Spleen (tissue), 11 donors: ENCODE results near the gene NUCB2. TPM values are rescaled to one million over a fixed set of nuclear protein-coding genes. Genes with fewer than 3 reads are reported as not detected.

Source experiments
- DNase-seq: peaks from one replicate; pipeline ENCODE4 v3.0.0-alpha.2; 2020
- H3K27ac ChIP-seq, 8 donors: fragments of 200-600 bp; sonication (generic) in 7 of 8; 1 replicate in 4 of 8; 2 replicates in 4 of 8; pipeline versions ENCODE4 v1.5.0 to v1.8.0; 2016 to 2021; ENCODE audit warnings: inconsistent platforms in 4 of 8, mild to moderate bottlenecking in 4 of 8, moderate library complexity in 1 of 8
- H3K27me3 ChIP-seq, 7 donors: fragments of 200-600 bp; sonication (generic) in 6 of 7; replicated peaks in 1 of 7; 1 replicate in 4 of 7; 2 replicates in 3 of 7; pipeline versions ENCODE4 v1.5.0 to v1.8.0; 2016 to 2021; ENCODE audit warnings: inconsistent platforms in 3 of 7, mild to moderate bottlenecking in 1 of 7
- H3K36me3 ChIP-seq, 6 donors: fragments of 200-600 bp; sonication (generic) in 5 of 6; 1 replicate in 4 of 6; 2 replicates in 2 of 6; pipeline versions ENCODE4 v1.5.0 to v1.8.0; 2016 to 2021; ENCODE audit warnings: inconsistent platforms in 2 of 6
- H3K4me1 ChIP-seq, 6 donors: fragments of 200-600 bp; sonication (generic) in 5 of 6; 1 replicate in 3 of 6; 2 replicates in 3 of 6; pipeline versions ENCODE4 v1.5.0 to v1.8.0; 2016 to 2021; ENCODE audit warnings: inconsistent platforms in 3 of 6
- H3K4me3 ChIP-seq, 8 donors: fragments of 200-600 bp; sonication (generic) in 7 of 8; 1 replicate in 4 of 8; 2 replicates in 4 of 8; pipeline versions ENCODE4 v1.5.0 to v1.8.0; 2016 to 2021; ENCODE audit warnings: inconsistent platforms in 4 of 8, mild to moderate bottlenecking in 4 of 8, moderate library complexity in 2 of 8
- H3K9me3 ChIP-seq, 8 donors: fragments of 200-600 bp; sonication (generic) in 7 of 8; 1 replicate in 4 of 8; 2 replicates in 4 of 8; pipeline versions ENCODE4 v1.5.0 to v1.8.0; 2016 to 2021; ENCODE audit warnings: inconsistent platforms in 4 of 8
- CTCF ChIP-seq, 11 experiments: fragments of 200-600 bp in 7 of 11; fragments of 450-650 bp in 4 of 11; sonication (generic) in 4 of 11; IDR thresholded peaks in 8 of 11; conservative IDR thresholded peaks in 3 of 11; 1 replicate in 7 of 11; 2 replicates in 4 of 11; pipeline versions ENCODE4 v1.4.0 to v1.8.0; 2016 to 2021; ENCODE audit warnings: antibody characterized with exemption in 11 of 11, inconsistent platforms in 4 of 11, mild to moderate bottlenecking in 1 of 11
- POLR2A ChIP-seq, 3 donors: fragments of 450-650 bp; IDR thresholded peaks; one replicate each; pipeline ENCODE4 v1.5.1; 2017; ENCODE audit warnings: antibody characterized with exemption in 3 of 3, mild to moderate bottlenecking in 1 of 3
- POLR2AphosphoS5 ChIP-seq, 3 donors: sonication (generic); formaldehyde crosslinking; IDR thresholded peaks; one replicate each; pipeline ENCODE4 v1.5.1; 2017; ENCODE audit warnings: antibody characterized with exemption in 3 of 3
- WGBS, 5 donors: extraction: QIAGEN DNeasy Blood & Tissue Kit in 3 of 5; methylation state at CpG; one replicate each; pipeline versions ENCODE4 v1.1.5 to v1.1.7; 2013 to 2018; 5-methylcytosine and 5-hydroxymethylcytosine counted together
- intact Hi-C: fragments of 100-400 bp; cut with DNase I; formaldehyde crosslinking; loops from one replicate; pipeline ENCODE4 v1.15.0; 2023; ENCODE audit warnings: low total_unique reads
- polyA plus RNA-seq, 3 donors: library from polyadenylated mRNA; stranded (reverse); fragments of 200-250 nt; gene quantifications; one replicate each; pipeline ENCODE4 v1.2.1, GENCODE V29; 2013
- total RNA-seq, 7 donors: library from RNA; depleted of rRNA in 3 of 7; stranded (reverse); fragments of >200 nt in 3 of 7; fragmentation: NEBNext Ultra II Directional in 4 of 7; extraction: Animal tissue kit (Norgen Biotek cat#: 25700) in 4 of 7; gene quantifications; one replicate each; pipeline versions ENCODE4 v1.1.0 to v1.2.1, GENCODE V29; 2016 to 2021
- donor health status: healthy with polysubstance abuse.
- donor health status: DM: no; HTN: no; CAD: no; lungs with moderate emphysema.
- donor health status: DM: no; HTN: no; CAD: no.
- donor health status: Bipolar disorder and iron deficiency.
- donor health status: healthy.
- donor health status: DM: no; HTN: no; CAD: no.
- donor health status: DM: yes; HTN: yes; CAD: no.

Gene NUCB2
- total and polyA plus RNA-seq, 10 donors: 15.6 to 60.2 (median 46.2) TPM

GRCh38 chr11:17347676-17348075 lies 71.1 kb downstream of the NUCB2 start:
- Histone ChIP-seq H3K9me3 (no peaks in the 10 kb centered on the region), H3K36me3 (peaks cover 0 to 10% (median 0%) of the 10 kb centered on the region in 6 donors), H3K4me1 (peaks cover 2 to 19% (median 14%) of the 10 kb centered on the region in 6 donors), H3K4me3 (no peak overlapping the region), H3K27me3 (peaks cover 0 to 18% (median 0%) of the 10 kb centered on the region in 7 donors), H3K27ac (no peak overlapping the region)
- WGBS, 5 donors: 58 to 97% (median 90%) methylated on average over 1 of the region's 1 CpG
- no peak for DNase-seq
- TF ChIP-seq POLR2AphosphoS5 (IDR thresholded peaks at IDR 0.05) (no peak), POLR2A (IDR thresholded peaks at IDR 0.05) (no peak), CTCF (IDR thresholded peaks at IDR 0.05 in 8 of 11, conservative IDR thresholded peaks at IDR 0.05 in 3 of 11) (no peak)
- intact Hi-C loops: no loop called here

GRCh38 chr11:17350455-17351171 lies 74.1 kb downstream of the NUCB2 start:
- peaks cover 13 to 39% (median 31%) of the 10 kb centered on the region in 6 donors for H3K4me1 ChIP-seq
- H3K27me3 ChIP-seq: peaks cover 0 to 30% (median 0%) of the 10 kb centered on the region in 7 donors
- H3K9me3 ChIP-seq: peaks cover 0 to 7% (median 0%) of the 10 kb centered on the region in 8 donors
- TF ChIP-seq POLR2AphosphoS5 (IDR thresholded peaks at IDR 0.05) (no peak), POLR2A (IDR thresholded peaks at IDR 0.05) (no peak), CTCF (IDR thresholded peaks at IDR 0.05 in 8 of 11, conservative IDR thresholded peaks at IDR 0.05 in 3 of 11) (no peak)
- no peak for DNase-seq
- no peaks in the 10 kb centered on the region for H3K36me3 ChIP-seq
- no peak overlapping the region for H3K27ac ChIP-seq
- peak overlapping the region in 1 of 8 donors; percentile 84 for H3K4me3 ChIP-seq
- intact Hi-C loops: loop anchor here (10.0 kb wide), 1 partner anchor 116 kb away; no protein-coding TSS in a partner anchor
- WGBS, 5 donors: 90 to 95% (median 94%) methylated on average over 7 of the region's 7 CpGs

- 20 to 28% (median 22%) methylated on average over 12 of the region's 12 CpGs for WGBS, 5 donors
- TF ChIP-seq POLR2AphosphoS5 (IDR thresholded peaks at IDR 0.05) (no peak), CTCF (IDR thresholded peaks at IDR 0.05 in 8 of 11, conservative IDR thresholded peaks at IDR 0.05 in 3 of 11) (peak in 2 of 11 experiments; percentile 10 to 21)
- Histone ChIP-seq H3K4me1 (peaks cover 13 to 39% (median 31%) of the 10 kb centered on the region in 6 donors), H3K27me3 (peaks cover 0 to 30% (median 0%) of the 10 kb centered on the region in 7 donors), H3K27ac (peak overlapping the region in 4 of 8 donors; percentile 44 to 86 (median 64)), H3K4me3 (peak overlapping the region in 7 of 8 donors; percentile 55 to 84 (median 63)), H3K36me3 (no peaks in the 10 kb centered on the region), H3K9me3 (peaks cover 0 to 8% (median 0%) of the 10 kb centered on the region in 8 donors)
- intact Hi-C loops: loop anchor here (10.0 kb wide), 1 partner anchor 116 kb away; no protein-coding TSS in a partner anchor
- DNase-seq: no peak
These were observed 74.6 kb downstream of the NUCB2 start for GRCh38 chr11:17351172-17351509.

- Histone ChIP-seq H3K9me3 (peaks cover 0 to 8% (median 0%) of the 10 kb centered on the region in 8 donors), H3K27me3 (peaks cover 0 to 30% (median 0%) of the 10 kb centered on the region in 7 donors), H3K36me3 (no peaks in the 10 kb centered on the region), H3K27ac (peak within 1 kb of the TSS in 6 of 8 donors; percentile 30 to 86 (median 77)), H3K4me1 (peaks cover 13 to 39% (median 31%) of the 10 kb centered on the region in 6 donors), H3K4me3 (peak within 1 kb of the TSS; percentile 51 to 84 (median 60))
- 1% methylated on average over 33 to 61 of the region's 61 CpGs for WGBS, 5 donors
- peak; percentile 91 for DNase-seq
- intact Hi-C loops: loop anchor here (10.0 kb wide), 1 partner anchor 117 kb away; no protein-coding TSS in a partner anchor
- TF ChIP-seq CTCF (IDR thresholded peaks at IDR 0.05 in 8 of 11, conservative IDR thresholded peaks at IDR 0.05 in 3 of 11) (no peak), POLR2AphosphoS5 (IDR thresholded peaks at IDR 0.05) (peak; percentile 14 to 75 (median 59))
These were observed 75.1 kb downstream of the NUCB2 start, which contains the start of gene NCR3LG1 for GRCh38 chr11:17351510-17352176. Gene NCR3LG1 (plus strand): TSS chr11:17351800. CDS start chr11:17351970, 170 bp downstream.
